Measurements from ENCODE around the gene KIAA1217.

DNA sequence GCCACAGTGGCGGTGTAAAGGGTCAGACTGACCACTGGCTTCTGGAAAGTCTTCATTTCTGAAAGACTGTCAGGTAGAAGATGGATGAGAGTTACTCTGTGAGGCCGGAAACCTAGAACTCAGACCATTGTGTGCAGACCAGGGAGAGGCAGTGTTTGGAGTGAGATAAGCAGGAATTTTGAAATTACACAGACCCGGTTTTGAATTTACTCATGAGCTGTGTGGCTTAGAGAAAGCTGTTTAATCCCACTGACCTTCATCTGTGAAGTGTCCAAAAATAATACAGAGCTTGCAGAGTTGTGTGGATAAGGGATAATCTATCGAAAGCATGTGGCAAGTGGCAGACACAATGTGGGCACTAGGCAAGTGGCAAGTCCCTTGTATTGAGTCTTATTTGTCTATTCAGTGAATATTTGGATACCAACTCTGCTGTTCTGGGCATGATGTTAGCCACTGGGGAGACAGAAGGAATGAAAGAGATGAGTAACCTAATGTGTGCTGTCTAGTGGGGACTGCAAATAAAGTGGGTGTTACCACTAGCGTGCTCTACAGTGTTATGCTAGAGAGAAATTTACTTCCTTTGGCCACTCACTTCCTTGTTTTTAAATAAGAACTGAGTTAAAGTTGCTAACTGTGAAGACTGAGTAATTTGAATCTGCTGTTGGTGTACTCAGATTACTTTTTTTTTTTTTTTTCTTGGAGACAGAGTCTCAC lies 69.4 kb downstream of the KIAA1217 start:
- TF ChIP-seq, protein P1, sequence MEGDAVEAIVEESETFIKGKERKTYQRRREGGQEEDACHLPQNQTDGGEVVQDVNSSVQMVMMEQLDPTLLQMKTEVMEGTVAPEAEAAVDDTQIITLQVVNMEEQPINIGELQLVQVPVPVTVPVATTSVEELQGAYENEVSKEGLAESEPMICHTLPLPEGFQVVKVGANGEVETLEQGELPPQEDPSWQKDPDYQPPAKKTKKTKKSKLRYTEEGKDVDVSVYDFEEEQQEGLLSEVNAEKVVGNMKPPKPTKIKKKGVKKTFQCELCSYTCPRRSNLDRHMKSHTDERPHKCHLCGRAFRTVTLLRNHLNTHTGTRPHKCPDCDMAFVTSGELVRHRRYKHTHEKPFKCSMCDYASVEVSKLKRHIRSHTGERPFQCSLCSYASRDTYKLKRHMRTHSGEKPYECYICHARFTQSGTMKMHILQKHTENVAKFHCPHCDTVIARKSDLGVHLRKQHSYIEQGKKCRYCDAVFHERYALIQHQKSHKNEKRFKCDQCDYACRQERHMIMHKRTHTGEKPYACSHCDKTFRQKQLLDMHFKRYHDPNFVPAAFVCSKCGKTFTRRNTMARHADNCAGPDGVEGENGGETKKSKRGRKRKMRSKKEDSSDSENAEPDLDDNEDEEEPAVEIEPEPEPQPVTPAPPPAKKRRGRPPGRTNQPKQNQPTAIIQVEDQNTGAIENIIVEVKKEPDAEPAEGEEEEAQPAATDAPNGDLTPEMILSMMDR (tag by site-specific recombination; IDR thresholded peaks at IDR 0.05), result no peak
- TF ChIP-seq, protein P2, sequence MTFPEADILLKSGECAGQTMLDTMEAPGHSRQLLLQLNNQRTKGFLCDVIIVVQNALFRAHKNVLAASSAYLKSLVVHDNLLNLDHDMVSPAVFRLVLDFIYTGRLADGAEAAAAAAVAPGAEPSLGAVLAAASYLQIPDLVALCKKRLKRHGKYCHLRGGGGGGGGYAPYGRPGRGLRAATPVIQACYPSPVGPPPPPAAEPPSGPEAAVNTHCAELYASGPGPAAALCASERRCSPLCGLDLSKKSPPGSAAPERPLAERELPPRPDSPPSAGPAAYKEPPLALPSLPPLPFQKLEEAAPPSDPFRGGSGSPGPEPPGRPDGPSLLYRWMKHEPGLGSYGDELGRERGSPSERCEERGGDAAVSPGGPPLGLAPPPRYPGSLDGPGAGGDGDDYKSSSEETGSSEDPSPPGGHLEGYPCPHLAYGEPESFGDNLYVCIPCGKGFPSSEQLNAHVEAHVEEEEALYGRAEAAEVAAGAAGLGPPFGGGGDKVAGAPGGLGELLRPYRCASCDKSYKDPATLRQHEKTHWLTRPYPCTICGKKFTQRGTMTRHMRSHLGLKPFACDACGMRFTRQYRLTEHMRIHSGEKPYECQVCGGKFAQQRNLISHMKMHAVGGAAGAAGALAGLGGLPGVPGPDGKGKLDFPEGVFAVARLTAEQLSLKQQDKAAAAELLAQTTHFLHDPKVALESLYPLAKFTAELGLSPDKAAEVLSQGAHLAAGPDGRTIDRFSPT (tag by site-specific recombination; IDR thresholded peaks at IDR 0.05), result no peak
- TF ChIP-seq ZNF394 (tag by site-specific recombination; IDR thresholded peaks at IDR 0.05; ENCODE audit: borderline replicate concordance) (no peak), ZNF501 (tag by site-specific recombination; IDR thresholded peaks at IDR 0.05) (no peak), ZNF529 (tag by site-specific recombination; IDR thresholded peaks at IDR 0.05; ENCODE audit: insufficient replicate concordance) (no peak), ZNF24 (tag by site-specific recombination; IDR thresholded peaks at IDR 0.05) (no peak)
- TF ChIP-seq, protein P3, sequence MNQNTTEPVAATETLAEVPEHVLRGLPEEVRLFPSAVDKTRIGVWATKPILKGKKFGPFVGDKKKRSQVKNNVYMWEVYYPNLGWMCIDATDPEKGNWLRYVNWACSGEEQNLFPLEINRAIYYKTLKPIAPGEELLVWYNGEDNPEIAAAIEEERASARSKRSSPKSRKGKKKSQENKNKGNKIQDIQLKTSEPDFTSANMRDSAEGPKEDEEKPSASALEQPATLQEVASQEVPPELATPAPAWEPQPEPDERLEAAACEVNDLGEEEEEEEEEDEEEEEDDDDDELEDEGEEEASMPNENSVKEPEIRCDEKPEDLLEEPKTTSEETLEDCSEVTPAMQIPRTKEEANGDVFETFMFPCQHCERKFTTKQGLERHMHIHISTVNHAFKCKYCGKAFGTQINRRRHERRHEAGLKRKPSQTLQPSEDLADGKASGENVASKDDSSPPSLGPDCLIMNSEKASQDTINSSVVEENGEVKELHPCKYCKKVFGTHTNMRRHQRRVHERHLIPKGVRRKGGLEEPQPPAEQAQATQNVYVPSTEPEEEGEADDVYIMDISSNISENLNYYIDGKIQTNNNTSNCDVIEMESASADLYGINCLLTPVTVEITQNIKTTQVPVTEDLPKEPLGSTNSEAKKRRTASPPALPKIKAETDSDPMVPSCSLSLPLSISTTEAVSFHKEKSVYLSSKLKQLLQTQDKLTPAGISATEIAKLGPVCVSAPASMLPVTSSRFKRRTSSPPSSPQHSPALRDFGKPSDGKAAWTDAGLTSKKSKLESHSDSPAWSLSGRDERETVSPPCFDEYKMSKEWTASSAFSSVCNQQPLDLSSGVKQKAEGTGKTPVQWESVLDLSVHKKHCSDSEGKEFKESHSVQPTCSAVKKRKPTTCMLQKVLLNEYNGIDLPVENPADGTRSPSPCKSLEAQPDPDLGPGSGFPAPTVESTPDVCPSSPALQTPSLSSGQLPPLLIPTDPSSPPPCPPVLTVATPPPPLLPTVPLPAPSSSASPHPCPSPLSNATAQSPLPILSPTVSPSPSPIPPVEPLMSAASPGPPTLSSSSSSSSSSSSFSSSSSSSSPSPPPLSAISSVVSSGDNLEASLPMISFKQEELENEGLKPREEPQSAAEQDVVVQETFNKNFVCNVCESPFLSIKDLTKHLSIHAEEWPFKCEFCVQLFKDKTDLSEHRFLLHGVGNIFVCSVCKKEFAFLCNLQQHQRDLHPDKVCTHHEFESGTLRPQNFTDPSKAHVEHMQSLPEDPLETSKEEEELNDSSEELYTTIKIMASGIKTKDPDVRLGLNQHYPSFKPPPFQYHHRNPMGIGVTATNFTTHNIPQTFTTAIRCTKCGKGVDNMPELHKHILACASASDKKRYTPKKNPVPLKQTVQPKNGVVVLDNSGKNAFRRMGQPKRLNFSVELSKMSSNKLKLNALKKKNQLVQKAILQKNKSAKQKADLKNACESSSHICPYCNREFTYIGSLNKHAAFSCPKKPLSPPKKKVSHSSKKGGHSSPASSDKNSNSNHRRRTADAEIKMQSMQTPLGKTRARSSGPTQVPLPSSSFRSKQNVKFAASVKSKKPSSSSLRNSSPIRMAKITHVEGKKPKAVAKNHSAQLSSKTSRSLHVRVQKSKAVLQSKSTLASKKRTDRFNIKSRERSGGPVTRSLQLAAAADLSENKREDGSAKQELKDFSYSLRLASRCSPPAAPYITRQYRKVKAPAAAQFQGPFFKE (tag by site-specific recombination; IDR thresholded peaks at IDR 0.05; ENCODE audit: borderline replicate concordance), result no peak
